HepG2 (cell line): ENCODE results near the gene SPN. TPM values are rescaled to one million over a fixed set of nuclear protein-coding genes. Genes with fewer than 3 reads are reported as not detected.

Experiments used
- ATF7 ChIP-seq, 2 experiments: fragments of 450-650 bp in 1 of 2; sonication (generic) in 1 of 2; formaldehyde crosslinking in 1 of 2; IDR thresholded peaks; 2 replicates each; pipeline versions ENCODE4 v1.4.0 to v1.6.1; 2016 to 2020; ENCODE audit warnings: antibody characterized with exemption in 1 of 2, mild to moderate bottlenecking in 1 of 2, missing genetic modification reagents in 1 of 2
- CREBL2 ChIP-seq: sonication (generic); formaldehyde crosslinking; IDR thresholded peaks from 2 replicates; pipeline ENCODE4 v1.8.1; 2023; ENCODE audit warnings: missing genetic modification reagents, mild to moderate bottlenecking, borderline replicate concordance
- HOXD1 ChIP-seq: sonication (generic); formaldehyde crosslinking; IDR thresholded peaks from 2 replicates; pipeline ENCODE4 v1.5.0; 2020; ENCODE audit warnings: missing genetic modification reagents
- KAT7 ChIP-seq: IDR thresholded peaks from 2 replicates; pipeline ENCODE4 v1.6.1; 2018; ENCODE audit warnings: borderline replicate concordance, missing compliant biosample characterization
- KLF13 ChIP-seq: sonication (generic); formaldehyde crosslinking; IDR thresholded peaks from 2 replicates; pipeline ENCODE4 v1.4.0; 2020; ENCODE audit warnings: mild to moderate bottlenecking, missing genetic modification reagents
- NONO ChIP-seq, 2 experiments: fragments of 450-650 bp in 1 of 2; sonication (generic) in 1 of 2; formaldehyde crosslinking in 1 of 2; IDR thresholded peaks in 1 of 2; conservative IDR thresholded peaks in 1 of 2; 2 replicates each; pipeline versions ENCODE4 v1.6.1 to v1.8.0; 2017 to 2022; ENCODE audit warnings: mild to moderate bottlenecking in 1 of 2, missing genetic modification reagents in 1 of 2, moderate library complexity in 1 of 2
- RBM22 ChIP-seq: fragments of 200-400 bp; formaldehyde crosslinking; optimal IDR thresholded peaks from 2 replicates; pipeline ENCODE3; 2017; ENCODE audit warnings: mild to moderate bottlenecking, low read length, moderate library complexity
- SMAD9 ChIP-seq: sonication (generic); formaldehyde crosslinking; IDR thresholded peaks from 2 replicates; pipeline ENCODE4 v1.5.1; 2020; ENCODE audit warnings: mild to moderate bottlenecking, missing genetic modification reagents
- SRY ChIP-seq: sonication (generic); formaldehyde crosslinking; IDR thresholded peaks from 2 replicates; pipeline ENCODE4 v1.8.0; 2022; ENCODE audit warnings: mild to moderate bottlenecking, missing genetic modification reagents
- STAT6 ChIP-seq: sonication (generic); formaldehyde crosslinking; IDR thresholded peaks from 2 replicates; pipeline ENCODE4 v1.4.0; 2020; ENCODE audit warnings: missing genetic modification reagents, mild to moderate bottlenecking, borderline replicate concordance
- THAP9 ChIP-seq: sonication (generic); formaldehyde crosslinking; IDR thresholded peaks from 2 replicates; pipeline ENCODE4; 2020; ENCODE audit warnings: missing genetic modification reagents, mild to moderate bottlenecking, borderline replicate concordance
- ZBTB49 ChIP-seq: sonication (generic); formaldehyde crosslinking; IDR thresholded peaks from 2 replicates; pipeline ENCODE4 v1.4.0; 2020; ENCODE audit warnings: missing genetic modification reagents, borderline replicate concordance
- ZKSCAN8 ChIP-seq: IDR thresholded peaks from 2 replicates; pipeline ENCODE4 v1.6.1; 2016; ENCODE audit warnings: borderline replicate concordance, missing genetic modification reagents, missing compliant biosample characterization
- ZNF296 ChIP-seq: sonication (generic); formaldehyde crosslinking; conservative IDR thresholded peaks from 2 replicates; pipeline ENCODE4 v1.5.0; 2020; ENCODE audit warnings: mild to moderate bottlenecking, missing genetic modification reagents
- ZNF670 ChIP-seq: sonication (generic); formaldehyde crosslinking; IDR thresholded peaks from 2 replicates; pipeline ENCODE4 v1.8.0; 2022; ENCODE audit warnings: mild to moderate bottlenecking, missing genetic modification reagents, borderline replicate concordance
- ZNF709 ChIP-seq: sonication (generic); formaldehyde crosslinking; IDR thresholded peaks from 2 replicates; pipeline ENCODE4 v1.5.0; 2020; ENCODE audit warnings: mild to moderate bottlenecking, missing genetic modification reagents
- ZNF710 ChIP-seq: sonication (generic); formaldehyde crosslinking; IDR thresholded peaks from 2 replicates; pipeline ENCODE4 v1.5.0; 2020; ENCODE audit warnings: mild to moderate bottlenecking, missing genetic modification reagents, borderline replicate concordance
- ZNF773 ChIP-seq: sonication (generic); formaldehyde crosslinking; IDR thresholded peaks from 2 replicates; pipeline ENCODE4 v1.4.0; 2020; ENCODE audit warnings: missing genetic modification reagents, borderline replicate concordance
- ZNF776 ChIP-seq: sonication (generic); formaldehyde crosslinking; IDR thresholded peaks from 2 replicates; pipeline ENCODE4 v1.4.0; 2020; ENCODE audit warnings: mild to moderate bottlenecking, missing genetic modification reagents
- ZNF782 ChIP-seq: sonication (generic); formaldehyde crosslinking; IDR thresholded peaks from 2 replicates; pipeline ENCODE4 v1.4.0; 2020; ENCODE audit warnings: missing genetic modification reagents, mild to moderate bottlenecking, borderline replicate concordance
- polyA plus RNA-seq, 8 experiments: library from polyadenylated mRNA; depleted of rRNA in 3 of 8; stranded (reverse) in 7 of 8; unstranded in 1 of 8; fragments of >200 nt; fragmentation: Illumina TruSeq in 4 of 8; extraction: Trizol in 4 of 8; gene quantifications; 2 replicates each; pipeline versions ENCODE4 v1.2.1 to v1.2.3, GENCODE V29; 2011 to 2016; ENCODE audit warnings: low read depth in 4 of 8, missing spikeins in 1 of 8, mixed read lengths in 1 of 8; ENCODE audit not compliant: insufficient read depth in 1 of 8
- total RNA-seq, 5 experiments: library from RNA; depleted of rRNA; stranded (reverse); fragments of >200 nt; fragmentation: Illumina TruSeq; extraction: Trizol; gene quantifications; 2 replicates each; pipeline ENCODE4 v1.2.3, GENCODE V29; 2016; ENCODE audit warnings: low read depth in 1 of 5

Gene SPN
- total and polyA plus RNA-seq, 2 of the 13 experiments (the other 11 are each of a cell fraction or from before 2014, with no cell fraction given) = 0.22 to 1.6 TPM

- TF ChIP-seq STAT6 (CRISPR knock-in tag) = no peak
- no peak for TF ChIP-seq HOXD1 (CRISPR knock-in tag)
- TF ChIP-seq ZNF296 (CRISPR knock-in tag) = no peak
- no peak for TF ChIP-seq KLF13 (CRISPR knock-in tag)
- TF ChIP-seq ZNF670 (CRISPR knock-in tag) = no peak
- TF ChIP-seq RBM22 = no peak
- TF ChIP-seq NONO (IDR thresholded peaks at IDR 0.05) = no peak
- TF ChIP-seq NONO (CRISPR knock-in tag; conservative IDR thresholded peaks at IDR 0.05) = no peak
- no peak for TF ChIP-seq SRY (CRISPR knock-in tag)
- no peak for TF ChIP-seq ZBTB49 (CRISPR knock-in tag)
- TF ChIP-seq KAT7 (CRISPR knock-in tag) = 0 out of 2 replicates have a peak, but pooled peaks have one; percentile 22
- no peak for TF ChIP-seq ATF7 (IDR thresholded peaks at IDR 0.05)
- no peak for TF ChIP-seq ATF7 (CRISPR knock-in tag; IDR thresholded peaks at IDR 0.05)
- TF ChIP-seq ZNF709 (CRISPR knock-in tag) = no peak
- TF ChIP-seq SMAD9 (CRISPR knock-in tag) = no peak
- TF ChIP-seq ZNF710 (CRISPR knock-in tag) = peak; percentile 89
- no peak for TF ChIP-seq THAP9
- TF ChIP-seq ZNF776 (CRISPR knock-in tag) = no peak
- TF ChIP-seq CREBL2 (CRISPR knock-in tag) = no peak
- TF ChIP-seq ZNF773 (CRISPR knock-in tag) = no peak
- no peak for TF ChIP-seq ZNF782 (CRISPR knock-in tag)
- TF ChIP-seq ZKSCAN8 = no peak
These were observed 24.7 kb downstream of the SPN start (continued) for GRCh38 chr16:29687755-29688154.
